ENCODE results near the gene ENPP7.
A peak's percentile ranks its signal among the peaks of the same experiment; 100 is the strongest.
"Not testable (repeated sequence)": the region's sequence is repeated elsewhere in the genome, so short reads cannot be mapped to it uniquely, and the experiment has no call there.

The ENPP7 gene

DNA sequence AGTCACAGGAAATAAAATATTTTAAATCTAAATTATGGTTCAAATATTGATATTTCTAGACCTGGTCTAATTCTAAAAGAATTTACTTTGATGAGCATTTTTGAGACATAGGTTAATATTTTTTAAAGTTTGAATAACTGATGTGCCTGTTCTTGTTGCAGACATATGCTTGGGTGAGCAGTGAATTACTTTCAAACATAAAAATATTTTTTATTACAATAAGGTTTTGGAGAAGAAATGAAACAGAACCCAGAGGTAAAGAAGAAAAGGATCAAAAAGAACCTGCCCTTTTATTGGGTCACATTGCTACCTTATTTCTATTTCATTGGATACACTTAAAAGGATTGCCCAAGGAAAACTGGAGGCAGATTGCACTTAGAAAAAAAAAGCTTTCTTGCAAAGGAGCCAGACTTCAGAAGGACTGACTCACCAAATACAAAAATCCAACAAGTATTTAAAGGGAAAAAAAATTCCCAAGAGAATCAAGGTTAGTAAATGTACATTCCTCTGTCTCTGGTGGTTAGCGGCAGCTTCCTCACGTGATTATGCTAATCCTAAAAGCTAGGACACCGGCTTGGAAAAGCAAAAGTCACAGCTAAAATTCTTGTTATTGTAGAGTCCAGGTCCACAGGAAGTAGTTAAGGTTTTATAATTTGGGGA lies 18.5 kb downstream of the ENPP7 start:
- DNase-seq (ENCODE audit: low read depth, low spot score): peak; percentile 59

- no peak for DNase-seq (ENCODE audit: low read depth, low spot score)
Measured at GRCh38 chr17:79749958-79750357, 19.2 kb downstream of the ENPP7 start.

DNA sequence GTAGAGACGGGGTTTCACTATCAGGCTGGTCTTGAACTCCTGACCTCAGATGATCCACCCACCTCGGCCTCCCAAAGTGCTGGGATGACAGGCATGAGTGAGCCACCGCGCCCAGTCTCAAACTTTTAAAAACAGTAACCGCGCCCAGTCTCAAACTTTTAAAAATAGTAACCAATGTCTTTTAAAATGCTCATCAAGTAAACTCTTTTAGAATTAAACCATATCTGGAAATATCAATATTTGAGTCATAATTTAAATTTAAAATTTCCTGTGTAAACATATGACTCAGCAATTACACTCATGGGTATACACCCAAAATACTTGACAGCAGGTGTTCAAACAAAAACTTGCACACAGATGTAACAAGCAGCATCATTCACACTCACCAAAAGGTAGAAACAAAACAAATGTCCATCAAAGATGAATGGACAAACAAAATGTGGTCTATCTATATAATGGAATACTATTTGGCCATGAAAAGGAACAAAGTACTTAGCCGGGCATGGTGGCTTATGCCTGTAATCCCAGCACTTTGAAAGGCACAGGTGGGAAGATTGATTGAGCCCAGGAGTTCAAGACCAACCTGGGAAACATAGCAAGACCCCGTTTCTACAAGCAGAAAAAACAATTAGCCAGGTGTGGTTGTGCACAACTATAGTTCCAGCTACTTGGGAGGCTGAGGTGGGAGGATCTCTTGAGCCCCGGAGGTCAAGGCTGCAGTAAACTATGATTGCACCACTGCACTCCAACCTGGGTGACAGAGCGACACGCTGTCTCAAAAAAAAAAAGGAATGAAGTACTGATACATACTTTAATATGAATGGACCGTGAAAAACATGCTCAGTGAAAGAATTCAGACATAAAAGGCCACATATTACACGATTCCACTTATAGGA lies 20.2 kb downstream of the ENPP7 start:
- DNase-seq (ENCODE audit: low read depth, low spot score): no peak

- DNase-seq (ENCODE audit: low read depth, low spot score): no peak
Measured at GRCh38 chr17:79752175-79752574, 21.4 kb downstream of the ENPP7 start.

GRCh38 chr17:79754370-79754769 lies 23.6 kb downstream of the ENPP7 start:
- DNase-seq (ENCODE audit: low read depth, low spot score): no peak

DNA sequence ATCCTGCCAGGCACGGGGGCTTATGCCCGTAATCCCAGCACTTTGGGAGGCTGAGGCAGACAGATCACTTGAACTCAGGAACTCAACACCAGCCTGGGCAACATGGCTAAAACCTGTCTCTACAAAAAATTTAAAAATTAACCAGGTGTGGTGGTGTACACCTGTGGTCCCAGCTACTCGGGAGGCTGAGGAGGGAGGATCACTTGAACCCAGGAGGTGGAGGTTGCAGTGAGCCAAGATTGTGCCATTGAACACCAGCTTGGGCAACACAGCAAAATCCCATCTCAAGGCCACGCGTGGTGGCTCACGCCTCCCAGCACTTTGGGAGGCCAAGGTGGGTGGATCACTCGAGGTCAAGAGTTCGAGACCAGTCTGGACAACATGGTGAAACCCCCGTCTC lies 24.2 kb downstream of the ENPP7 start:
- DNase-seq (ENCODE audit: low read depth, low spot score): not testable (repeated sequence)

GRCh38 chr17:79755591-79755990 lies 24.8 kb downstream of the ENPP7 start:
- DNase-seq (ENCODE audit: low read depth, low spot score): no peak

GRCh38 chr17:79757140-79757745 lies 26.5 kb downstream of the ENPP7 start:
- no peak for DNase-seq (ENCODE audit: low read depth, low spot score)

DNA sequence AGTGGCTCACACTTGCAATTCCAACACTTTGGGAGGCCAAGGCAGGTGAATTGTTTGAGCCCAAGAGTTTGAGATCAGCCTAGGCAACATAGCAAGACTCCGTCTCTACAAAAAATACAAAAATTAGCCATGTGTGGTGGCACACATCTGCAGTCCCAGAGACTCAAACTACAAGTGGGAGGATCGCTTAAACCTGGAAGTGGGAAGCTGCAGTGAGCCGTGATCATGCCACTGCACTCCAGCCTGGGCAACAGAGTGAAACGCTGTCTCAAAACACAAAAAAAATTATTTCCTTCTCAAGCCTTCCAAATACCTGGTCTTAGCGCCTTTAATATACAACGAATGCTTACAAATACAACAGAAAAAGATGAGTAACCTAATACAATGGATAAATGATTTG lies 27.5 kb downstream of the ENPP7 start:
- DNase-seq (ENCODE audit: low read depth, low spot score): no peak

- no peak for DNase-seq (ENCODE audit: low read depth, low spot score)
Measured at GRCh38 chr17:79760197-79760906, 29.6 kb downstream of the ENPP7 start.

DNA sequence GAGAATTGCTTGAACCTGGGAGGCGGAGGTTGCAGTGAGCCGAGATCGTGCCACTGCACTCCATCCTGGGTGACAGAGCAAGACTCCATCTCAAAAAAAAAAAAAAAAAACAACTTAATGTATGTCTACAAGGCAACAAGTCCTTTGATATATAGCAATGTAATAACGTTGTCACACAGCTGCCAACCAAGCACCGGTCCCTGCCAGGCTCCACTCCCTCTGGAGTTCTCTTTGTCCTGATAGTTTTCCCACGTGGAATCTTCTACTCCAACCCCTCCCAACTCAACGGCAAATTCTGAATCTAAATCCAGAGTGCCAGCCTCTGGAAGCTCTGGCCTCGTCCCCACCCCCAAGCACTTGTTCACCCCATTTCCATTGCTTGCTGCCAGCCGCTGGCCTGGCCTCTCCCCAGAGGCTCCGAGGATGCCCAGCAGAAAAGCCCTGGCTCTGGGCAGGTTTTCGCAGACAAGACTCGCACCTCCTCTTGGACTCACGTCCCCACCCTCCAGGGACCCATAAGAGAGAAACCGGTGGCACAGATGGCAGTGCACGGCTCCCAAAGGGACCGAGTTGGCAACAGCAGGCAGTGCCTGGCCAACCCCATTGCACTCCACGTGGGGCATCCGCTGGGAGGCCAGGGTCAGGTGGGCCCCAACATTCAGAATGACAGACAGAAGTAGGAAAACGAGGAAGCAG lies 31.3 kb downstream of the ENPP7 start:
- no peak for DNase-seq (ENCODE audit: low read depth, low spot score)

DNA sequence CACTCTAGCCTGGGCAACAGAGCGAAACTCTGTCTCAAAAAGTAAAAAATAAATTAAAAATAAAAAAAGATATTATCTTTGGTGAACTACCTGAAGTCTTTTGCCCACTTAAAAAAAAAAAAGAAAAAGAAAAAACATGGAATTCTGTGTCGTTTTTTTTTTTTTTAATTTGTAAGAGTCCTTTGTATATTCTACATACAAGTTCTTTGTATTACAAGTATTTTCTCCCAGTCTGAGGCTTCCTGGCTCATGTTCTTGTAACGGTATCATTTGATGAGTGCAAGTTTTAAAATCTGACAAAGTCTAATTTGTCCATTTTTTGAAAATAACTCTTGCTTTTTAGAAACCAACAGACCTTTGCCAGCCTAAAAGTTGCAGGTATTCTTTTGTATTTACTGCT lies 35.0 kb downstream of the ENPP7 start:
- no peak for DNase-seq (ENCODE audit: low read depth, low spot score)

DNA sequence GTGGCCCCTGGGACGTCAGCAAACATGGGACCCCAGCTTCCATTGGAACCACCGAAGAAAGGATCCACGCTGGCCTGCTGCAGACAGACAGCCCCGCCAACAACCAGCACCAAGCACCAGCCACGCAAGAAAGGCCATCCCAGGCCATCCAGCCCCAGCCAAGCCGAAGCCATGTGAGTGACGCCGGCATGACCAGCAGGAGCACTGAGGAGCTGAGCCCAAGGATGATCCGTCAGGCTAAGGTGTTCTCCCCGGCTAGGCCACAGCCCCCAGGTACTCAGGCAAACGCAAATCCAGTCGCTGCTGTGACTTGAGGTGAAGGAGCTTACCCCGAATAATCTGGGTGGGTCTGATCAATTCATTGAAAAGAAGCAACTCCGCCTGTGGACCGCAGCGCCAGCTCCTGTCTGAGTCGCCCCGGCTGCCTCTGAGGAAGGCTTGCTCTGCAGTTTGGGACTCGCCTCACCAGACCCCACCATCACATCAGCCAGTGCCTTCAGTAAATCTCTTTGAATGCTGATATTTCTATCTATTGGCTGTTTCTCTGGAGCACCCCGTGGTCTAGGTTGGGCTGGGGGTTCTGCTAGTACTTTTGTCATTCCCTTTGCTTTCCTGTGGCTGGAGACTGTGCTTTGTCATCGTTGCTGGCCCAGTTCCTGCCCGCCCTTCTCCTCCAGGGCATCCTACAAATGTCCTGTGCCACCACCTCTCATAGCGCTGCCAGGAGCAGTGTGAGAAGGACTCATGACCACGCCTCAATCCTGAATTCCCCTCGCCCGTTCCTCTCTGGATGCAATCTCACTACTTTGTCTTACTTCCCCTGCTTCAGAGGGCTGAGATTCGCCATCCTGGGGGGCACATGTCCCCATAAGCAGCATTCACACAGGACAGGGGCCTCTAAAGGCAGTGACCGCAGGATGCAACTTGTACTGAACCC lies 39.1 kb downstream of the ENPP7 start:
- no peak for DNase-seq (ENCODE audit: low read depth, low spot score)

DNA sequence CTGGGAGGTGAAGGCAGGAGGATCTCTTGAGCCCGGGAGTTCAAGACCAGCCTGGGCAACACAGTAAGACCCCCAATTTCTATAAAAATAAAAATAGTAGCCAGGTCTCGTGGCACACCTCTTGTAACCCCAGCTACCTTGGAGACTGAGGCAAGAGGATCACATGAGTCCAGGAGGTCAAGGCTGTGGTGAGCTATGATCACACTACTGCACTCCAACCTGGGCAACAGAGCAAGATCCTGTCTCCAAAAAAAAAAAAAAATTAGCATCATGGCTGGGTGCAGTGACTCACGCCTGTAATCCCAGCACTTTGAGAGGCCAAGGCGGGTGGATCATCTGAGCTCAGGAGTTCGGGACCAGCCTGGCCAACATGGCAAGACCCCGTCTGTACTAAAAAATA lies 40.5 kb downstream of the ENPP7 start:
- DNase-seq (ENCODE audit: low read depth, low spot score): no peak

- not testable (repeated sequence) for DNase-seq (ENCODE audit: low read depth, low spot score)
Measured at GRCh38 chr17:79772726-79773125, 42.0 kb downstream of the ENPP7 start.

GRCh38 chr17:79774561-79774975 lies 43.8 kb downstream of the ENPP7 start:
- DNase-seq (ENCODE audit: low read depth, low spot score): no peak

GRCh38 chr17:79775632-79776031 lies 44.9 kb downstream of the ENPP7 start:
- DNase-seq (ENCODE audit: low read depth, low spot score): no peak

DNA sequence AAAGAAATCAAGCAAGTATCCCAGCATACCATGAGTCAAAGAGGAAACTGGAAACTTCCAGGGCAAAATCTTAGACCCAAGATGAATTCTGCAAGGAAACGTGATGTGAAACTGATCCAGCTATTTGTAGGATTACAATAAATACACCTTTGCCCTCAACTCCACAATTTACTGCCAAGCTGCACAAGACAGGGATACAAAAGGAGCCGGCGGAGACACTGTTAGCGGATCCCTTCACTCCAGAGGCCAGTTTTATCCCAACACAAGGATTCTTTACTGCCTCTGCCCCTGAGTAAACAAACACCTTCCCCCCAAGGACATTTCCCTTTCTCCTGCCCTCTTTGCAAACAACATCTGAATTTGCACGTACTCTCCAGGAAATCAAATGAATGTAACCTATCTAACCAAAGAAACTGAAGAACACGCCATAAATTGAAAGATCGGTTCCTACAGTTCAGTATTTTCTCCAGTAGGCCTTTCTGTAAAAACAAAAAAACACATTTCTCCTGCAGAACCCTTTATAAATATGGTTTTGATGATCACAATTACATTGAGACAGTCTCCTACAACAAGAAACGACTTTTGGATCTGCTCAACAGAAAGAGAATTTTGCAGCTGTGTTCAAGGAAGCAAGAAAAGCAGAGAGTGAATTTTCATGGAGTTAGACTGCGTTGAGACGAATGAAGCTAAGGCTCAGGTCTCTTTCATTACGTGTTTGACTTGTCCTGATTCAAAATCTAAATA lies 45.8 kb downstream of the ENPP7 start:
- DNase-seq (ENCODE audit: low read depth, low spot score): peak; percentile 4

DNA sequence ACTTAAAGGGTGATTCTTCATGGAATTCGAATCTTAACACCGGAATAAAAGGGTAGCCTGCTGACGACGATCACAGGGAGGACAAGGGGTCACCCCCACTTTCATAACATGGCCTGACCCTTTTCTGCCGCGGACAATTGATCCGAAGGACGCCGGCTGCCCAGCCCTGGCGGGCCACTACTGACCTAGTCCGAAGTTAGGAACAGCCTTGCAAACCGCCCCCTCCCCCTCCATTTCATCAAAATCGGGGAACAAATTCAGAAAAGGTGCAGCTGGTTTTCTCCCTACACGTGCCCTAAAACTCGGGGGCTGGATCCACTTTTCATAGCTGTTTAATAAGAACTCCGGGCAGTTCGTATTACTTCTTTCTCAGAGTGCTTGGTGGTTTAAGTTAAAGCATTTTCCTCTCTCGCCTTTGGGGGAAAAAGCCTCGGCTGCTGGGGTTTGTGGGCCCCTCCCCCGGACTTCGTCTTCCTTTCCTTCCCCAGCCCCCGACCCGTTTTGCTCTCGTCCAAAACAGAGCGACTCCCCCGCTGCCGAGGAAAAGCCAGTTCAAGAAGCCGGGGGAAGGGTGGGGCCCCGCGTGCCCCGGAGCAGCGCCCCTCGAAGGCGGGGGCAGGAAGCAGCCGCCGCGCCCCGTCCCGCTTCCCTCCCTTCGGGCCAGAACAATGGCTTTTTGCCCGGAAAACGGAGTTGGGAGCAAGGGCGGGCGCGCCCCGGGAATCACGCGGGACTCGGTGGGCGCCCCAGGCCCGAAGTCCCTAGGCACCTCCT lies 46.6 kb downstream of the ENPP7 start:
- DNase-seq (ENCODE audit: low read depth, low spot score): peak; percentile 73

All from astrocyte of the hippocampus (primary cell).